Measurements from ENCODE around the gene TUBB1.

The TUBB1 gene

GRCh38 chr20:59044796-59045195 is 25.6 kb downstream of the TUBB1 start:
- Histone ChIP-seq H3K4me3 (ENCODE audit: low read length, poor library complexity, severe bottlenecking) (no peak overlapping the region), H4K20me1 (ENCODE audit: insufficient read depth, low read length, poor library complexity, severe bottlenecking) (peaks cover 24% of the 10 kb centered on the region), H3K4me1 (ENCODE audit: insufficient read depth, low read length, poor library complexity, severe bottlenecking) (peaks cover 33% of the 10 kb centered on the region), H3K36me3 (ENCODE audit: insufficient read depth, low read length) (no peaks in the 10 kb centered on the region), H2AFZ (ENCODE audit: low read length) (no peak overlapping the region), H3K4me2 (ENCODE audit: low read depth, low read length, poor library complexity, severe bottlenecking) (no peak overlapping the region), H3K9ac (ENCODE audit: low read depth, low read length, poor library complexity, severe bottlenecking) (no peak overlapping the region), H3K27me3 (ENCODE audit: insufficient read depth, low read length, poor library complexity, severe bottlenecking) (no peaks in the 10 kb centered on the region), H3K9me2 (replicated peaks; ENCODE audit: low read depth, low read length) (no peaks in the 10 kb centered on the region), H3K79me2 (ENCODE audit: insufficient read depth, low read length) (peaks cover 29% of the 10 kb centered on the region), H3F3A (ENCODE audit: low read depth) (no peaks in the 10 kb centered on the region), H3K9me3 (ENCODE audit: insufficient read depth, low read depth, low read length) (no peaks in the 10 kb centered on the region)
- no peak for TF ChIP-seq EZH2phosphoT487 (IDR thresholded peaks at IDR 0.05; ENCODE audit: borderline replicate concordance)
- TF ChIP-seq CTCF (conservative IDR thresholded peaks at IDR 0.05; ENCODE audit: low read length): no peak

- Histone ChIP-seq H3K4me2 (ENCODE audit: low read depth, low read length, poor library complexity, severe bottlenecking) (no peak overlapping the region), H3K9me2 (replicated peaks; ENCODE audit: low read depth, low read length) (no peaks in the 10 kb centered on the region)
Measured at GRCh38 chr20:59046862-59047261, 27.6 kb downstream of the TUBB1 start.

DNA sequence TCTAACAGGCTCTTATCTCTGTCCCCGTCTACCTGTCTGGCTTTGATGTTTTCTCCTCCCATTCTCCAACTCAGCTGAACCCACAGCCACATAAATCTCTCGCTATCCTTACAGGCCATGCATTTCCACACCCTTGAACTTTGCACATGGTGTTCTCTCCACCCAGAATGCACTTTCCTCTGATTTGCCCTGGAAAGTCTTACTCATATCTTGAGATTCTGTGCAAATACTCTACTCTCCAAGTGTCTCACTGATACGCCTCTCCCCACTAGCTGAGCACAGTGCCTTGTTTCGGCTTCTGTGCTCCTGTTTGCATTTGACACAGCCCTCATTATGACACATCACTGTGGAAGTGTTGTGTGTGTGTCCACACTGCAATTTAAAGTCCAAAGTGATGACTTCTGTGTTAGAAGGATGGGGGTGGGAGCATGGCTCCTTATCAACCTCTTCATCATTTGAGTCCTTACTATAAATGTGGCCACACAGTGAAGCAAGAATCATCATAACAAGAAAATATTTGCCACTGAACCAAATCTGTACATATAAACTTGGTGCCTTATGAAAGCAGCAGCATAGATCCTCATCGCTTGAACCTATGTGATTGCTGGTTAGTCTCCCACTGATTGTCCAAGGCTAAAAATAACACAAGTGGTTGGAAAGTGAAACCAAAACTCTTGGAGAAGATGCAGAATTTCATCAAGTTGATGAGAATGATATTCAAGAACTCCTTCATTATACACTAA is 28.9 kb downstream of the TUBB1 start:
- Histone ChIP-seq H3K4me1 (ENCODE audit: insufficient read depth, low read length, poor library complexity, severe bottlenecking) (peaks cover 10% of the 10 kb centered on the region), H3K79me2 (ENCODE audit: insufficient read depth, low read length) (no peaks in the 10 kb centered on the region), H4K20me1 (ENCODE audit: insufficient read depth, low read length, poor library complexity, severe bottlenecking) (no peaks in the 10 kb centered on the region), H2AFZ (ENCODE audit: low read length) (no peak overlapping the region), H3K9ac (ENCODE audit: low read depth, low read length, poor library complexity, severe bottlenecking) (no peak overlapping the region), H3K4me3 (ENCODE audit: low read length, poor library complexity, severe bottlenecking) (no peak overlapping the region), H3K9me3 (ENCODE audit: insufficient read depth, low read depth, low read length) (no peaks in the 10 kb centered on the region), H3K4me2 (ENCODE audit: low read depth, low read length, poor library complexity, severe bottlenecking) (peak overlapping the region; percentile 35), H3K36me3 (ENCODE audit: insufficient read depth, low read length) (no peaks in the 10 kb centered on the region), H3K27me3 (ENCODE audit: insufficient read depth, low read length, poor library complexity, severe bottlenecking) (peaks cover 4% of the 10 kb centered on the region), H3K9me2 (replicated peaks; ENCODE audit: low read depth, low read length) (no peaks in the 10 kb centered on the region), H3F3A (ENCODE audit: low read depth) (no peaks in the 10 kb centered on the region)
- TF ChIP-seq EZH2phosphoT487 (IDR thresholded peaks at IDR 0.05; ENCODE audit: borderline replicate concordance): no peak
- no peak for TF ChIP-seq CTCF (conservative IDR thresholded peaks at IDR 0.05; ENCODE audit: low read length)

More at GRCh38 chr20:59046862-59047261, 27.6 kb downstream of the TUBB1 start:
- H3K9me3 ChIP-seq (ENCODE audit: insufficient read depth, low read depth, low read length): no peaks in the 10 kb centered on the region
- H3K79me2 ChIP-seq (ENCODE audit: insufficient read depth, low read length): peaks cover 8% of the 10 kb centered on the region
- peaks cover 4% of the 10 kb centered on the region for H3K27me3 ChIP-seq (ENCODE audit: insufficient read depth, low read length, poor library complexity, severe bottlenecking)
- peaks cover 12% of the 10 kb centered on the region for H3K4me1 ChIP-seq (ENCODE audit: insufficient read depth, low read length, poor library complexity, severe bottlenecking)
- no peaks in the 10 kb centered on the region for H3F3A ChIP-seq (ENCODE audit: low read depth)
- H3K9ac ChIP-seq (ENCODE audit: low read depth, low read length, poor library complexity, severe bottlenecking): no peak overlapping the region
- no peaks in the 10 kb centered on the region for H3K36me3 ChIP-seq (ENCODE audit: insufficient read depth, low read length)
- no peak for TF ChIP-seq EZH2phosphoT487 (IDR thresholded peaks at IDR 0.05; ENCODE audit: borderline replicate concordance)
- no peak for TF ChIP-seq CTCF (conservative IDR thresholded peaks at IDR 0.05; ENCODE audit: low read length)
- H3K4me3 ChIP-seq (ENCODE audit: low read length, poor library complexity, severe bottlenecking): no peak overlapping the region
- peaks cover 4% of the 10 kb centered on the region for H4K20me1 ChIP-seq (ENCODE audit: insufficient read depth, low read length, poor library complexity, severe bottlenecking)
- H2AFZ ChIP-seq (ENCODE audit: low read length): no peak overlapping the region

Data from Loucy (cell line).